ENCODE measurements around the gene WT1.

WT1 gene

DNA sequence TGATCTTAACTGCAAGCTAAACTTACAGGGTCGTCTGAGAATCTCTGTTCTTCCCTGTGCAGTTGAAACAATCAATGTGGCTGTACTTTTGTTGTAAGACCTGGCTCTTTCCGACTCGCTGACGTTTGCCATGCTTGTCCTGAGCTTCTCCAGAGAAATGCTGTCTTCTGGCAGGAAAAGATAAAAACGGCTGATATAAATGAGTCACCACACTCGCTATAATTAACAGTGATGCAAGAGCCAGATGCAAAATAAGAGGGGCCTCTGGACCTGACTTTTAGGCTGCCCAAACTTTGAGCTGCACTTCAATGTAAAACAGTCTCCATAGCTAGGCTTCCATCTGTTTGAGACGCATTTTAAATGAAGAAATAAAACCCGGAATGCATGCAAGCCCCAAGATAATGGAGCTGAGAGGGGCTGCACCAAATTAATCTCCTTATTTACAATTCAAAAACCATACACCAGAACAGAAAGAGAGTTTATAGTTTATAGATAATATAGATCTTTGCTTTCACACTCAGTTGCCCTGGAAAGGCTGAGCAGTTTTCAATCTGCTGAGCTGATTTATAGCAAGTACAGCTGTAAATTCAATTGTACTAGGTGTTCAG, 48.5 kb downstream of the WT1 start:
- Histone ChIP-seq H3K27ac (ENCODE audit: low read depth, low read length) (no peak overlapping the region), H3K9me2 (replicated peaks; ENCODE audit: control insufficient read depth, low read length) (no peaks in the 10 kb centered on the region), H4K20me1 (ENCODE audit: control insufficient read depth, insufficient read depth, low read depth, low read length) (no peaks in the 10 kb centered on the region), H3K79me2 (ENCODE audit: control insufficient read depth, low read length) (no peaks in the 10 kb centered on the region), H3K4me1 (ENCODE audit: control insufficient read depth, low read length) (peaks cover 8% of the 10 kb centered on the region; the same call in 1 of the 2 replicates), H3K9me3 (ENCODE audit: control insufficient read depth, insufficient read depth, low read length) (no peaks in the 10 kb centered on the region), H3K4me3 (ENCODE audit: low read length) (no peak overlapping the region), H3K36me3 (ENCODE audit: control insufficient read depth, low read length) (no peaks in the 10 kb centered on the region), H3F3A (ENCODE audit: control insufficient read depth, insufficient read depth) (no peaks in the 10 kb centered on the region), H3K4me2 (ENCODE audit: low read length) (peak overlapping the region; percentile 7; the same call in 1 of the 2 replicates), H3K27me3 (ENCODE audit: control insufficient read depth, low read length) (peaks cover 20% of the 10 kb centered on the region)
- no peak for TF ChIP-seq CTCF (IDR thresholded peaks at IDR 0.05; ENCODE audit: low read depth, low read length, poor library complexity, severe bottlenecking)
- TF ChIP-seq EZH2phosphoT487 (IDR thresholded peaks at IDR 0.05; ENCODE audit: borderline replicate concordance, low read length), result no peak

GRCh38 chr11:32385998-32386397, 49.3 kb downstream of the WT1 start:
- H3F3A ChIP-seq (ENCODE audit: control insufficient read depth, insufficient read depth), result no peaks in the 10 kb centered on the region
- no peaks in the 10 kb centered on the region for H3K9me2 ChIP-seq (replicated peaks; ENCODE audit: control insufficient read depth, low read length)
- no peaks in the 10 kb centered on the region for H3K79me2 ChIP-seq (ENCODE audit: control insufficient read depth, low read length)
- no peaks in the 10 kb centered on the region for H4K20me1 ChIP-seq (ENCODE audit: control insufficient read depth, insufficient read depth, low read depth, low read length)
- peaks cover 20% of the 10 kb centered on the region for H3K27me3 ChIP-seq (ENCODE audit: control insufficient read depth, low read length)
- H3K4me3 ChIP-seq (ENCODE audit: low read length), result no peak overlapping the region
- no peaks in the 10 kb centered on the region for H3K36me3 ChIP-seq (ENCODE audit: control insufficient read depth, low read length)
- no peaks in the 10 kb centered on the region for H3K9me3 ChIP-seq (ENCODE audit: control insufficient read depth, insufficient read depth, low read length)
- H3K4me1 ChIP-seq (ENCODE audit: control insufficient read depth, low read length), result peaks cover 8% of the 10 kb centered on the region; the same call in 1 of the 2 replicates
- no peak for TF ChIP-seq EZH2phosphoT487 (IDR thresholded peaks at IDR 0.05; ENCODE audit: borderline replicate concordance, low read length)
- TF ChIP-seq CTCF (IDR thresholded peaks at IDR 0.05; ENCODE audit: low read depth, low read length, poor library complexity, severe bottlenecking), result peak; percentile 52
- no peak overlapping the region for H3K4me2 ChIP-seq (ENCODE audit: low read length)
- no peak overlapping the region for H3K27ac ChIP-seq (ENCODE audit: low read depth, low read length)

- Histone ChIP-seq H3F3A (ENCODE audit: control insufficient read depth, insufficient read depth) (no peaks in the 10 kb centered on the region), H3K4me1 (ENCODE audit: control insufficient read depth, low read length) (peaks cover 8% of the 10 kb centered on the region; the same call in 1 of the 2 replicates), H3K9me3 (ENCODE audit: control insufficient read depth, insufficient read depth, low read length) (no peaks in the 10 kb centered on the region), H3K27me3 (ENCODE audit: control insufficient read depth, low read length) (peaks cover 12% of the 10 kb centered on the region), H3K36me3 (ENCODE audit: control insufficient read depth, low read length) (no peaks in the 10 kb centered on the region), H3K4me2 (ENCODE audit: low read length) (no peak overlapping the region), H3K27ac (ENCODE audit: low read depth, low read length) (no peak overlapping the region), H3K79me2 (ENCODE audit: control insufficient read depth, low read length) (no peaks in the 10 kb centered on the region), H4K20me1 (ENCODE audit: control insufficient read depth, insufficient read depth, low read depth, low read length) (no peaks in the 10 kb centered on the region), H3K4me3 (ENCODE audit: low read length) (no peak overlapping the region), H3K9me2 (replicated peaks; ENCODE audit: control insufficient read depth, low read length) (no peaks in the 10 kb centered on the region)
- no peak for TF ChIP-seq CTCF (IDR thresholded peaks at IDR 0.05; ENCODE audit: low read depth, low read length, poor library complexity, severe bottlenecking)
- no peak for TF ChIP-seq EZH2phosphoT487 (IDR thresholded peaks at IDR 0.05; ENCODE audit: borderline replicate concordance, low read length)
Observed at GRCh38 chr11:32382339-32383049, 52.8 kb downstream of the WT1 start.

Data from DOHH2 (cell line).